DOHH2 (cell line): ENCODE measurements around the gene DDX59.

Source experiments
- H3F3A ChIP-seq: fragments of 200-600 bp; sonication (generic), shearing (Covaris generic); 2 replicates; pipeline ENCODE4 v1.6.0; 2016; ENCODE audit warnings: antibody characterized with exemption, mild to moderate bottlenecking; ENCODE audit not compliant: control insufficient read depth, insufficient read depth
- H3K27ac ChIP-seq: fragments of 200-600 bp; sonication (generic); 2 replicates; pipeline ENCODE4 v1.5.1; 2014; ENCODE audit warnings: low read depth, mild to moderate bottlenecking, low read length, moderate library complexity
- H3K27me3 ChIP-seq: fragments of 200-600 bp; sonication (generic); 2 replicates; pipeline ENCODE4 v1.6.1; 2014; ENCODE audit warnings: mild to moderate bottlenecking, low read length, mixed read lengths; ENCODE audit not compliant: control insufficient read depth
- H3K36me3 ChIP-seq: fragments of 200-600 bp; sonication (generic); 2 replicates; pipeline ENCODE4 v1.6.1; 2014; ENCODE audit warnings: mild to moderate bottlenecking, low read length, moderate library complexity, mixed read lengths; ENCODE audit not compliant: control insufficient read depth
- H3K4me1 ChIP-seq: fragments of 200-600 bp; sonication (generic); 2 replicates; pipeline ENCODE4 v1.6.1; 2014; ENCODE audit warnings: mild to moderate bottlenecking, low read length, mixed read lengths; ENCODE audit not compliant: control insufficient read depth
- H3K4me2 ChIP-seq: fragments of 200-600 bp; sonication (generic); 2 replicates; pipeline ENCODE4 v1.6.0; 2014; ENCODE audit warnings: mild to moderate bottlenecking, low read length, moderate library complexity
- H3K4me3 ChIP-seq: fragments of 200-600 bp; sonication (generic); 2 replicates; pipeline ENCODE4 v1.5.1; 2014; ENCODE audit warnings: mild to moderate bottlenecking, low read length, mixed read lengths
- H3K79me2 ChIP-seq: fragments of 200-600 bp; sonication (generic); 2 replicates; pipeline ENCODE4 v1.6.1; 2014; ENCODE audit warnings: mild to moderate bottlenecking, low read length, mixed read lengths; ENCODE audit not compliant: control insufficient read depth
- H3K9me2 ChIP-seq: fragments of 200-600 bp; sonication (generic); replicated peaks from 2 replicates; pipeline ENCODE4 v1.6.1; 2014; ENCODE audit warnings: mild to moderate bottlenecking, low read length, mixed read lengths; ENCODE audit not compliant: control insufficient read depth
- H3K9me3 ChIP-seq: fragments of 200-600 bp; sonication (generic); 2 replicates; pipeline ENCODE4 v1.6.1; 2014; ENCODE audit warnings: antibody characterized with exemption, low read length, mixed read lengths; ENCODE audit not compliant: control insufficient read depth, insufficient read depth
- H4K20me1 ChIP-seq: fragments of 200-600 bp; sonication (generic); 2 replicates; pipeline ENCODE4 v1.6.0; 2014; ENCODE audit warnings: low read depth, mild to moderate bottlenecking, antibody characterized with exemption, low read length, moderate library complexity; ENCODE audit not compliant: control insufficient read depth, insufficient read depth
- EZH2phosphoT487 ChIP-seq: fragments of 200-600 bp; sonication (generic); IDR thresholded peaks from 2 replicates; pipeline ENCODE4 v1.6.1; 2017; ENCODE audit warnings: borderline replicate concordance, mild to moderate bottlenecking, antibody characterized with exemption, low read length, moderate library complexity, mixed read lengths
- TF ChIP-seq, protein P1 (sequence below): fragments of 200-600 bp; sonication (generic); IDR thresholded peaks from one replicate; pipeline ENCODE4 v1.5.1; 2014; ENCODE audit warnings: antibody characterized with exemption, mild to moderate bottlenecking, low read depth, low read length; ENCODE audit not compliant: poor library complexity, severe bottlenecking

The DDX59 gene

DNA sequence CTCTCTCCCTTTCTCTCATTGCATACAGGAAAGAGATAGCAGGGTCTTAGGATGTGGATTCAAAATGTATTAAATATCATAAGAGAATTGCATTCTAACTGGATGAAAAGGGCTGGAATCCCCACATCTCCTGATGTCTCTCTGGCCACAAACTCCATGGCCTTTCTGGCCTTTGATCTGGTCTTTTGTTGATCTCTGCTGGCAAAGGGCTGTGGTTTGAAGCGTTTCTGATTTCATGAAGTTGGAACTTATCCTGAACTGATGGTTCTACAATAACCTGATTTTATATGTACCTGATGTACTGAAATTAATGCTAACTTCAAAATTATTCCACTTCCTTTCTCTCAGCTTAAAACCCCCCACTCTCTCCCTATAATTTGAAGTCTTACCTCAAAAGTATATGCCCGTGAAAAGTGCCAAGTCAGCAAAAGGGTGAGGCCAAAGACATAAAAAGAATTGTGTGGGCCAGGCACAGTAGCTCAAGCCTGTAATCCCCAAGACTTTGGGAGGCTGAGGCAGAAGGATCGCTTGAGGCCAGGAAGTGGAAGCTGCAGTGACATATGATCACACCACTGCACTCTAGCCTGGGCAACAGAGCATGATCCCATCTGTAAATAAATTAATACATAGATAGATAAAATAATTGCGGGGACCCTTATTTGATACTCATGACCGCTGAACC lies 42.7 kb downstream of the DDX59 start:
- Histone ChIP-seq H3K4me2 (no peak overlapping the region), H3K27ac (no peak overlapping the region), H4K20me1 (peaks cover 12% of the 10 kb centered on the region; the same call in 1 of the 2 replicates), H3K9me2 (no peaks in the 10 kb centered on the region), H3K4me3 (no peak overlapping the region), H3K79me2 (no peaks in the 10 kb centered on the region), H3K36me3 (no peaks in the 10 kb centered on the region), H3F3A (peaks cover 10% of the 10 kb centered on the region; the same call in 1 of the 2 replicates), H3K27me3 (peaks cover 52% of the 10 kb centered on the region), H3K9me3 (no peaks in the 10 kb centered on the region), H3K4me1 (peaks cover 15% of the 10 kb centered on the region)
- TF ChIP-seq, protein P1, sequence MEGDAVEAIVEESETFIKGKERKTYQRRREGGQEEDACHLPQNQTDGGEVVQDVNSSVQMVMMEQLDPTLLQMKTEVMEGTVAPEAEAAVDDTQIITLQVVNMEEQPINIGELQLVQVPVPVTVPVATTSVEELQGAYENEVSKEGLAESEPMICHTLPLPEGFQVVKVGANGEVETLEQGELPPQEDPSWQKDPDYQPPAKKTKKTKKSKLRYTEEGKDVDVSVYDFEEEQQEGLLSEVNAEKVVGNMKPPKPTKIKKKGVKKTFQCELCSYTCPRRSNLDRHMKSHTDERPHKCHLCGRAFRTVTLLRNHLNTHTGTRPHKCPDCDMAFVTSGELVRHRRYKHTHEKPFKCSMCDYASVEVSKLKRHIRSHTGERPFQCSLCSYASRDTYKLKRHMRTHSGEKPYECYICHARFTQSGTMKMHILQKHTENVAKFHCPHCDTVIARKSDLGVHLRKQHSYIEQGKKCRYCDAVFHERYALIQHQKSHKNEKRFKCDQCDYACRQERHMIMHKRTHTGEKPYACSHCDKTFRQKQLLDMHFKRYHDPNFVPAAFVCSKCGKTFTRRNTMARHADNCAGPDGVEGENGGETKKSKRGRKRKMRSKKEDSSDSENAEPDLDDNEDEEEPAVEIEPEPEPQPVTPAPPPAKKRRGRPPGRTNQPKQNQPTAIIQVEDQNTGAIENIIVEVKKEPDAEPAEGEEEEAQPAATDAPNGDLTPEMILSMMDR = no peak
- TF ChIP-seq EZH2phosphoT487 = no peak

DNA sequence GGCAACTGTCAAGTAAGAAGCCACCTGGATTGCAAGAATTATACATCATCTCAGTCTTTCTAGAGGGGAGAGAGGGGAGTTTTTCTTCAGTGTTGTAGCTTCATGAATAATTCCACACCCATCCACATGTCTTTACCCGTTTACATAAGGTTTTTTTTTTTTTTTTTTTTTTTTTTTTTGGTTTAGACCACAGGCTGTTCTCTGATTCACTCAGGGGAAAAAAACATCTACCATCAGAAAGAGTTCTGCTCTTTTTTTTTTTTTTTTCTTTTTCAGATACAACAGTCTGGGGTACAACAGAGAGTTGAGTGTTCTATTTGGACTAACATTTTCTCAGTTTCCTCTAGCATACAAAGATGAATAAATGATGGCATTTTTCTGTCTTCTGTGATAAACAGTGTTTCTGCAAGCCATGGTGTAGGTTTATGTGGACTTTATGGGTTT lies 44.3 kb downstream of the DDX59 start:
- no peak overlapping the region for H3K4me3 ChIP-seq
- peaks cover 22% of the 10 kb centered on the region for H3K4me1 ChIP-seq
- H3K27ac ChIP-seq = no peak overlapping the region
- H3K9me3 ChIP-seq = no peaks in the 10 kb centered on the region
- H3F3A ChIP-seq = peaks cover 14% of the 10 kb centered on the region; the same call in 1 of the 2 replicates
- H3K36me3 ChIP-seq = no peaks in the 10 kb centered on the region
- TF ChIP-seq, protein P1 = no peak
- TF ChIP-seq EZH2phosphoT487 = no peak
- H4K20me1 ChIP-seq = peaks cover 12% of the 10 kb centered on the region; the same call in 1 of the 2 replicates
- no peak overlapping the region for H3K4me2 ChIP-seq
- H3K79me2 ChIP-seq = no peaks in the 10 kb centered on the region
- no peaks in the 10 kb centered on the region for H3K9me2 ChIP-seq
- H3K27me3 ChIP-seq = peaks cover 47% of the 10 kb centered on the region

DNA sequence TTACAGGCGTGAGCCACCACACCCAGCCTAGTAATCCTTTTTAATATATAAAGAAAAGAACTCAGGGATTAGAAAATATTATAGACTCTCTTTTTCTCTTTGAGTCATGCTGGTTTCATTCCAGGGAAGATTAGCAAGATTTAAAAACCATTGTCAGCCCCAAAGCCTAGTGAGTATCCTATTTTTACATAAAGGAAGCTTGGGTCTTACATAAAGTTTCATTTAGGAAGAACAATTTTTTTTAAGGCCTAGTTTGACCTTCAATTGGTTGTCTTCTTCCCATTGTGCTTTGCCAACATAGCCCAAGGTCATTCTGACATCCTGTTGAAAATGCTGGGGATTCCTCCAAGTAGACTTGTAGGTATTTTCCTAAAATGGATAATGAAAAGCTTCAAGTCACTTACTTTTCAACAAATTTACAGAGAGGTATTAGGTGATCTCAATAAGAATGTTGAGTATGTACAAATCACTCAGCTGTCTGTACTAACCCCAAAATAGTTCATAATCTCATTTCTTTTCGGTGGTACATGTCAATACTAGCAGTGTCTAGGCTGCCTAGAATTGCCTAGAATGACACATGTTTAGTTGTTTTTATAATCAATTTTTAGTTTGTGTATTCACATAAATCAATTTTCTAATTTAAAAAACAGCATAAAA lies 44.9 kb downstream of the DDX59 start:
- peaks cover 27% of the 10 kb centered on the region for H3K4me1 ChIP-seq

More for the DNA sequence above, 44.9 kb downstream of the DDX59 start:
- H3K4me3 ChIP-seq = no peak overlapping the region
- H3F3A ChIP-seq = peaks cover 14% of the 10 kb centered on the region; the same call in 1 of the 2 replicates
- peaks cover 12% of the 10 kb centered on the region; the same call in 1 of the 2 replicates for H4K20me1 ChIP-seq
- peaks cover 42% of the 10 kb centered on the region for H3K27me3 ChIP-seq
- H3K27ac ChIP-seq = no peak overlapping the region
- H3K36me3 ChIP-seq = no peaks in the 10 kb centered on the region
- no peak overlapping the region for H3K4me2 ChIP-seq
- H3K9me2 ChIP-seq = no peaks in the 10 kb centered on the region
- TF ChIP-seq, protein P1 = no peak
- TF ChIP-seq EZH2phosphoT487 = no peak
- H3K9me3 ChIP-seq = no peaks in the 10 kb centered on the region
- peaks cover 6% of the 10 kb centered on the region for H3K79me2 ChIP-seq
